Measurements from ENCODE around the gene RABL2B.

DNA sequence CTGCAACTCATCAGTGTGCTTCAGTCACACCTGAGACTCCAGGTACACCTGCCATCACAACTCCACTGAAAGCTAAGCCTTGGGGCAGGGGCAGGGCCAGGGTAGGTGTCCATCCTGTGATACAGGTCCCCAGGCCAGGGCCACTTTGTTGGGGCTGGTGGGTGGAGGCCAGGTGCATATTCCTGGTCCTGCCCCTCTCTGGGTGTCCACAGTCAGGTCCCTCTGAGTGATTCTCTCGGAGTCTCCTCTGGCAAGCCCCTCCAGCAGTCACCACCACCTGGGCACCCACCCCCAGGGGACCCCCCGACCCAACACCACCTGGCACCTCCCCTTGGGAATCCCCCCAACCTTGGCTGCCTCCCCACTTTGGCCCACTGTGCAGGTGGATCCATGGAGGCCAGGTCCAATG is 54.9 kb downstream of the RABL2B start:
- TF ChIP-seq, protein P1, sequence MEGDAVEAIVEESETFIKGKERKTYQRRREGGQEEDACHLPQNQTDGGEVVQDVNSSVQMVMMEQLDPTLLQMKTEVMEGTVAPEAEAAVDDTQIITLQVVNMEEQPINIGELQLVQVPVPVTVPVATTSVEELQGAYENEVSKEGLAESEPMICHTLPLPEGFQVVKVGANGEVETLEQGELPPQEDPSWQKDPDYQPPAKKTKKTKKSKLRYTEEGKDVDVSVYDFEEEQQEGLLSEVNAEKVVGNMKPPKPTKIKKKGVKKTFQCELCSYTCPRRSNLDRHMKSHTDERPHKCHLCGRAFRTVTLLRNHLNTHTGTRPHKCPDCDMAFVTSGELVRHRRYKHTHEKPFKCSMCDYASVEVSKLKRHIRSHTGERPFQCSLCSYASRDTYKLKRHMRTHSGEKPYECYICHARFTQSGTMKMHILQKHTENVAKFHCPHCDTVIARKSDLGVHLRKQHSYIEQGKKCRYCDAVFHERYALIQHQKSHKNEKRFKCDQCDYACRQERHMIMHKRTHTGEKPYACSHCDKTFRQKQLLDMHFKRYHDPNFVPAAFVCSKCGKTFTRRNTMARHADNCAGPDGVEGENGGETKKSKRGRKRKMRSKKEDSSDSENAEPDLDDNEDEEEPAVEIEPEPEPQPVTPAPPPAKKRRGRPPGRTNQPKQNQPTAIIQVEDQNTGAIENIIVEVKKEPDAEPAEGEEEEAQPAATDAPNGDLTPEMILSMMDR (conservative IDR thresholded peaks at IDR 0.05; ENCODE audit: low read depth in 2 of 2): no peak
- TF ChIP-seq POLR2AphosphoS5 (IDR thresholded peaks at IDR 0.05; ENCODE audit: low read depth) (no peak), CREB1 (CRISPR knock-in tag; IDR thresholded peaks at IDR 0.05; ENCODE audit: low read depth) (no peak), EZH2 (IDR thresholded peaks at IDR 0.05; ENCODE audit: low read depth, unreplicated experiment) (no peak), JUNB (IDR thresholded peaks at IDR 0.05; ENCODE audit: unreplicated experiment) (no peak), REST (IDR thresholded peaks at IDR 0.05; ENCODE audit: unreplicated experiment) (no peak), EZH2phosphoT487 (IDR thresholded peaks at IDR 0.05; ENCODE audit: unreplicated experiment) (no peak), ETS1 (IDR thresholded peaks at IDR 0.05) (no peak)

All from GM23338 (cell line).